Stimulated activated CD4-positive, alpha-beta T cell treated with anti-CD3 and anti-CD28 coated beads, Interleukin-4, amount 100 ng/mL, for 4 hours (primary cell): ENCODE data around the gene CHD2.
"Not testable (repeated sequence)": the region's sequence is repeated elsewhere in the genome, so short reads cannot be mapped to it uniquely, and the experiment has no call there.

ENCODE experiments used
- DNase-seq, 2 experiments: peaks; one replicate each; pipeline ENCODE4 v3.0.0-alpha.2; 2020

Gene CHD2

DNA sequence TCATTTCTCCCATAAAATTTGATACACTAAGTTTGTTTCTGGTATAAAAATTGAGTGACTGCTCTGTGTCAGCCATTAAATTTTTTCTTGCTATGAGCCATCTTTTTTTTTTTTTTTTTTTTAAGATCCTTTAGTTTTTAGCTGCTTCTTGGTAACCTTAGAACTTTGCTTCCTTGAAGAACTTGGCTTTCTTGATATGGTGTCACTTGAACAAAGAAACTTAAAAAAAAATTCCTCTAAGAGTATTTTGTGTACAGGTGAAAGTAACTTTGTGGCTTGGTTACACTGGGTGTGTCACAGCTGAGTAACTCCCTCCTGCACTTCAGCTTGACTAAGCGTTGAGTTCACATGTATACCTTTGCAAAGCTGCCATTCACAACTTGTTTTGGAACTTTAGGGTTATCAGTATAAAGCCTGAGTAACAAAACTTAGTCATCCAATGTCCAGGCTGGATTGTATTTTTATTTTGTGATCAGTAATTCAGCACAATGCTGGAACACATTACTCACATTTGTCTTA is 6.5 kb downstream of the CHD2 start:
- DNase-seq: peak in 1 of 2 experiments; percentile 72

DNA sequence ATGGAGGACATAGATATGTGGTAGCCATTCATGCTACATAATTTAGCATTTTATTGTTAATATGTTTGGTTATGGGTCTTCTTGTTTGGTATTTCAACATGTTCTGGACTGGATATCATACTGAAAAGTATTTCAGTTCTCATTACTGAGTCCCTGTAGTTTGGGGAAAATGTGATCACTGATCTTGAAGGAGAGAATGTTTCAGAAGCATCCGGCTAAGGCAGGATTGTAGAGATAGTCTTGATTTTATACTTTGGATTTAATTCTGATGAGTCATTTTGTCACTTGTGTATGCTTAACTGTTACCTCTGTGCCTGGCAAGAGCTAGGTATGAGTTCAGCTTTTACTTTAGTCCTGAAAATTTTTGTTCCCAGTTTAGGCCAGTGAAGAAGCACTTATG is 7.1 kb downstream of the CHD2 start:
- no peak for DNase-seq

DNA sequence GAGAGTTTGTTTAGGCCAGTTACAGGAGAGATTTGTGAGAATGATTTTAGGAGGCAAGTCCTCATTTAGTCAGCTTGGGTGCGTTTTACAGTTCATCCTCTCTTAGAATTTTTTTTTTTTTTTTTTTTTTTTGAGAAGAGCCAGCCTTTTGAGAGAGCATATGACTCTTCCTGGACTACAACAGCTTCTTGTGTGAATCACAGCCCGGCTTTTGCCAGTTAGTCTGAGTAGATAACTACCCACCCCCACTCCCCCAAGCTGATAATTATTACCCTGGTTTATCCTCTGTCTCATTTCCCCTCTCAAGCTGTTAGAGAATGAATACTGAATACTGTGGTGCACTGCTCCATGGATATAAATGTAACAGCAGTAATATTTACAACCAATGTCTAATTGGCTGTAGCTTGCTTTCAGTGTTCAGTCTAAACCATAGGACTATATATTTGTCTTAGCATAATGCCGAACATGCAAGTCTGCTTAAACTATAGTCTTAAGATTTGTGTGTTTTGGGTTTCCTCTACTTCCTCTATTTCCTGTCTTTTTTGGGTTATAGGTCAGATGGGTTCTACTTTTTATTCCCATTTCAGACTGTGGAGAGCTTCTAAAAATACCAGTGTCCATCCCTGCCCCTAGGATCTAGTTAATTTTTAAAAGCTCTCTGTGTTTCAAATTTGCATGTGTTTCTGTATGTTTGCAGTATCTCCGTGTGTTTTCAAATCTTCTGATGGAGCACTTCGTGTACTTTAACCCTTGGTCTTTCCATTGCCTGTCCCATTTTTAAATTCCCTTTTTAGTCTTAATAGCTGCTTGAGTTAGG is 8.0 kb downstream of the CHD2 start:
- peak in 1 of 2 experiments; percentile 58 for DNase-seq

DNA sequence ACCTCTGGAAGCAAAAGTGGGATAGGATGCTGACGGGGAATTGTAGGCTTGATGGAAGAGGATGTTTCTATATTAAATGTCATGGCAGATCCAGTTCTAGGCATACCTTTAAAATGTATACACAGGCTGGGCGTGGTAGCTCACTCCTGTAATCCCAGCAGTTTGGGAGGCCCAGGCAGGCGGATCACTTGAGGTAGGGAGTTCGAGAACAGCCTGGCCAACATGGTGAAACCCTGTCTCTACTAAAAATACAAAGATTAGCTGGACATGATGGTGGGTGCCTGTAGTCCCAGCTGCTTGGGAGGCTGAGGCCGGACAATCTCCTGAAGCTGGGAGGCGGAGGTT is 8.6 kb downstream of the CHD2 start:
- DNase-seq: no peak

DNA sequence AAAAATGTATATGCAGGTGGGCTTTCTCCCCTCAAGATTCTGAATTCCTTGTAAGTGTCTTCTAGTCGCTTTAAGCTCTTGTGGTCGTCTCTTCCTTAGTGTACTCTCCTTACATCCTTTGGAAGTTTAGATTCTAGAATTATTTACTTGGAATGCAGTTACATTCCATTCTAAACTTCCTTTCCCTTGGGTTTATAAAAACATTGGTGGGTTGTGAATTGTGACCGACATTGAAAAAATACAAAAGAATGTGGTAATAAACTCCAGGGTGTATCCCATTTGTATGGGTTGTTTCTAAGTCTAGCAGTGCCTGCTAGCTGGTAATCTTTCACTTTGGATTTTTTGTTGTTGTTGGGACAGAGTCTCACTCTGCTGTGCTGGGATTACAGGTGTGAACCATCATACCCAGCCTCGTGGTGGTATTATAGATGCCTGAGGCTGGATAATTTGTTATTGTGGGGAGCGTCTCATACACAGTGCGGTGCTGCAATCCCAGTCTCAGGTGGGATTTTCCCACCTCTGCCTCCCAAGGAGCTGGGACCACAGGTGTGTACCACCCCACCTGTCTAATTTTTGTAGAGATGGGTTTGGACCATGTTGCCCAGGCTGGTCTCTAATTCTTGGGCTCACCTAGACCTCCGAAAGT is 9.1 kb downstream of the CHD2 start:
- DNase-seq: no peak

DNA sequence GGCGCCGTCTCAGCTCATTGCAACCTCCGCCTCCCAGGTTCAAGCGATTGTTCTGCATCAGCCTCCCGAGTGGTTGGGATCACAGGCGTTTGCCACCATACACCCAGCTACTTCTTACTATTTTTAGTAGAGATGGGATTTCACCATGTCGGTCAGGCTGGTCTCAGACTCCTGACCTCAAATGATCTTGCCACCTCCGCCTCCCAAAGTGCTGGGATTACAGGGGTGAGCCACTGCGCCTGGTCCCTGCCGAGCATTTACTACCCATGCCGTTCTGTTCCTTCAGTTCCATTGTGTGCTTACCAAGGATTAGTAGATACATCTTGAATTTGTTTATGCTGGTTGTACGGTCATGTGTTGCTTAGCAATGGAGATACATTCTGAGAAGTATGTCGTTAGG is 10.3 kb downstream of the CHD2 start:
- DNase-seq: no peak

DNA sequence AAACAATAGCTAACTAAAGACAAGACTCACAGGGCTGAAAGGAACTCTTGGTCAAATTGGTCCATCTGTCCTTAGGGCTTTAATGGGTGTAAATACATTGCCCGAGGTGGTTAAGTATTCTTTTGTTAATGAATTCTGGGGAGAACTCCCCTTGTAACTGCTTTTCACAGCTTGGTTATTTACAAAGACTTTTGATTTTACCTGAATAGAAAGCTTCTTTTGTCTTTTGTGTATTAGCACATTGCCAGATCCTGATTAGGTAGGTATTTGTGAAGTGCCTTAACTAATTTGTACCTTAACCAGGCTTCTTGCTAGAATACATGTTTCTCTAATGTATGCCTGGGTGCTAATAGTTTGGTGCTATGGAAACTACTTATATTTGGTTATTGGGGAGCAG is 14.0 kb downstream of the CHD2 start:
- DNase-seq: no peak

DNA sequence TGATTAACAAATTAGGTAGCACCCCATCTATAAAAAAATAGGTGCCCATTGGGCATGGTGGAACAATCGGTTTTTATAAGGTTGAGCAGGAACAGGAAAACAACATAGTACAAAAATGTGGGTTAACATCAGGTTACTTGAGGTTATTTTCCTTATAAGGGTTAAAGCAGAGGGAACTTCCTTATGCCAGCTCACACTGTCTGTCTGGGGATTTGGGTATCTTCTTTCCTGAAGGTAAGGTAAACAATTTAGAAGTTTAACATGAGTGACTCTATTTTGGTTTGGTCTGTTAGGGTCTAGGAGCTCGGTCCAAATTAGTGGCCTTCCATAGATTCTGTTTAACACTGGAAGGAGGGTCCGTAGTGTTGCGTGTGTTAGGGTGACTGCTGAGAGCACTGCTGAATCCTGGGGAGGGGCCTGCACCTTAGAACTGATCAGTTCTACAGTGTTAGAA is 14.7 kb downstream of the CHD2 start:
- DNase-seq: no peak

DNA sequence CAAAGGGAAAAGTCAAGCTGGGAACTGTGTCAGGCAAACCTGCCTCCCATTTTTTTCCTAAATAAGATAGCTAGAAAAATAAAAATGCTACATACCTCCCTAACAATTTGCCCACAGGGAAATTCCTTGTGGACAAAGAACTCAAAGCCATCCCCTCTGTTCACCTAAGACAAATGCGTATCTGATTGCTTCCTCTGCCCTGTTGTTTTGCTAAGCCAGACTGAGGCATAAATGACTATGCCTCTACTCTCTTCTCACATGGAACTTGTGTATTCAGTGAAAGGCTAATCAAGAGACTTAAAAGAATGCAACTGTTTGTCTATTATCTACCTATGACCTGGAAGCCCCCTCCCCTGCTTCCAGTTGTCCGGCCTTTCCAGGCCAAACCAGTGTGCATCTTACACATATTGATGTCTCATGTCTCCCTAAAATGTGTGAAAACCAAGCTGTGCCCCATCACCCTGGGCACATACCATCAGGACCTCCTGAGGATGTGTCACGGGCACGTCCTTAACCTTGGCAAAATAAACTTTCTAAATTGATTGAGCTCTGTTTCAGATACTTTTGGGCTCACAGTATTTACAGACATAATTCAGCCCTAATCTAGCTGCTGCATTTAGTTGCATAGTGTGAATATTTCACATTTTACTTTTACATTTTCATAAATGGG is 15.8 kb downstream of the CHD2 start:
- no peak for DNase-seq

DNA sequence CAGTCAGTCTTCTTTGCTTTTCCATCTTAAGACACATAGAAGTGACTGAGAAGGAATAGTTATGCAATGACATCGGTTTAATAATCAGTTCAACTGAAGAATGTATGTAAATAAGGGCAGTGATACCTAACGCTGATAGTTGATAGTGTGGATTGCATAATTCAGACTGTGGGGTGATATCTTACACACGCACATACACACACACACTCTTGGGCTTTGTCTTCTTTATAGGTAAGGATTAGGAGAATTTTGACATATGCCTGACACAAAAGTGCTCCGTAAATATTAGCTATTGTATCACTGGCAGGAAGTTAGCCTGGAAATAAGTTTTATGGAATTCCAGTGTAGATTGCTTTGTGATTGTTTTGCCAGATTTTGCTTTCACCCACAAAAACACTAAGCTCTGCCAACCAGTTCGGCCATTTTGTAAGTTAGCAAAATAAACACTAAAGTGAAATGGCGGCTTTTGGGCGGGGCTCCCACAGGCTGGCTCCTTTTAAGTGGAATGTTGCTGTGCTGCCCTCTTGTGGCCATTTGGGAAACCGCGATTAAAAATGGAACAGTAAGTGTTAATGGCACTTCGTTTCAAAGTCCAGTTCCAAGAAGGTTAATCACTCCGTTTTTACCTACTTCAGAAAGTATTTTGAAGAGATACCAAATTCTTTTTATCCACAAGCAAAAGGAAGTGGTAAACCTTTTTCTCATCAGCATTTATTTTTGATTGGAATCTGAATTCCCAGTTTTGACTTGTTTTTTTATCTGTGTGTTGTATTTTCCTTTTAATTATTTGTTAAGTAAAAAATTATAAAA is 17.7 kb downstream of the CHD2 start:
- DNase-seq: peak; percentile 86 to 89

DNA sequence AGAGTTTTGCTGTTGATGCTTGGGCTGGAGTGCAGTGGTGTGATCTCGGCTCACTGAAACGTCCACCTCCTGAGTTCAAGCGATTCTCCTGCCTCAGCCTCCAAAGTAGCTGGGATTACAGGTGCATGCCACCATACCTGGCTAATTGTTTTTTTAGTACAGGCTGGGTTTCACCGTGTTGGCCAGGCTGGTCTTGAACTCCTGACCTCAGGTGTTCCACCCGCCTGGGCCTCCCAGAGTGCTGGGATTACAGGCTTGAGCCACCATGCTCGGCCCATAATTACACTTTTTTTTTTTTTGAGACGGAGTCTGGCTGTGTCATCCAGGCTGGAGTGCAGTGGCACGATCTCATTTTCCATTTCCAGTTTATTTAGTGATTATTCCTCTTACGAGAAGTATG is 18.8 kb downstream of the CHD2 start:
- DNase-seq: not testable (repeated sequence)

DNA sequence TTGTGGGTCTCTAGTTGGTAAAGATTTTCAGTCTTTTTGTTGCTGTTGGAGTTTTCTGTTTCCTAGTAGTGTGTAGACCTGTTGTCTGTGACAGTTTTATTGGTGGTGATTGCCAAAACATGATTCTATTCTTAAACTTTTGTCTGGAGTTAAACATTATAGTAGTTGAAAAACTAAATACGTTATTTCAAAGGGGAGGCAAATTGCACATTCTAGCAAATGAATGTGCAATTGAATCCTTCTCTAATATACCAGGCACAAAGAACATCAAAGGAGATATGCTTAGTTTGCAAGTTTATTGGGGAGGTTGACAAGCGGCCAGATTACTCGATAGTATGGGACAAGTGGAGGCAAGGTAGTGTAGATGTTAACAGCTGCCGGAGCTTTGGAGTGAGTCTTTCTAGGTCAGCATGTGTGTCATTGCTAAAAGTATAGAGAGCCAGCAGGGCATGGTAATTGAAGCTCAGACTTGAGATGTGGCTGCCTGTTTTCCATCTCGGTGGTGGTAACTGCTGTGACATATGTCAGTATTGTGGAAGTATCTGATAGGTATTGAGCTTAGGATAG is 20.6 kb downstream of the CHD2 start:
- DNase-seq: no peak

DNA sequence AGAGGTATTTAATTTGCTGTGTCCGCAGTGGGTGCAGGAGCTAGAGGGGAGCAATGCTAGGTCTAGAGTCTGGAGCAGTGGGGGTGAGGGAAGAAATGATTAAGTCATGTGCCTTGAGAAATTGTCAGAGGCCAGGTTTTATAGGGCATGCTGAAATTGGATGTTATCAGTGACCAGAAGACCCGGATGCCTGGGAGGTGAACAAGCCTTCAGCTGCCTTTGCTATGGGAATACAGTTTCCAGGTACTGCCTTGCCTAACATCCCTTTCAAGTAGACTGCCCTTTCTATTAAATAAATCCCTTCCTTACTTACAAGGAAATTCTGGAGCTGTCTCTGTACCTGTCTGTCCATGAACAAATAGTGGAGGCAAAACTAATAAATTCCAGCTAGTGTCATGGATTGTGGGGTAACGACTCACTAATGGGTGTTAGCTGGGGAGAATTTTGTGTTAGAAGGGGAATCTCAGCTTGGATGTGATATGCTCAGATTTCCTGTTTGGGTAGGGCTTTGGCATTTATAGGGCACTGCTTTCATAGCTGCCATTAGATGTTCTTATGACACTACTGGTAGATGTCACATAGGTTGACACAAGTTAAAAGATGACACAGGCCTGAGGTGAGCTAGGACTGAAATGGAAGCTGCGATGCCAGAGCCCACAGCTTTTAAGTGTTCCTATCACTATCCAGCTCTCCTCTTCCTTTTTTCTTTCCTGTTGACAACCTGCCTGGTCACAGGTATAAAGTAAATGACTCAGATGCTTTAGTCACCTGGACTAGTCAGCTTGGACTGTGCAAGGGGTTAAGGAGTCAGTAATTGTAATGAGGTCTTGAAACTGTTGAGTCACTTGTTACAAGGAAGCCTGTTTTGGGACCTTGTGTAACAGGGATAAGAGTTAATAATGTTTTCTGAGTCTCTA is 21.3 kb downstream of the CHD2 start:
- no peak for DNase-seq

DNA sequence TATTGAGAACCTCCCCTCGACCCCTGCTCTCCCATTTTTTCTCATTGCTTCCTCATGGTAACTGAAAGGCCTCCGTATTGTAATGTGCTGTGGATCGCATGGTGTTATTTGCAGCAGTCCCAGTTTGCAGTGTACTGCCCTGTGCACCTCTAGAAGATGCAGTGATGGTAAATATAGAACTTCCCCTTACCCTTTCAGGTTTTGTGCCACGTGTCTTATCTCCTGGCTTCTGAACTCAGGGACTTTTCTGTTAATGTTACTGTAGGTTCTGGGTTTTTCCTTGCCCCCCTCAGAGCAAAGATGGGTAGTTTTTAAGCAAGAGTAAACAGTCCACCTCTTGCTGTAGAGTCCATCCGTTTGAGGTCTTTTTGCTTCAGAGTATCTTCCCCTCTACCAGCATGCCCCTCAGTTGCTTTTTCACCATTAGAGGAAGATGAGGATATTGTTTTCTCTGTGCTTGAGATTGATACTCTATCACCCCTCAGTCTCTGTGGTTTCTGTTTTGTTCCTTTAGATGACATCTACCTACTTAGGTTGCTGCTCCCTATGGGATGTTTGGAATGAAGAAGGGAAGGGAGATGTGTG is 22.4 kb downstream of the CHD2 start:
- DNase-seq: no peak

DNA sequence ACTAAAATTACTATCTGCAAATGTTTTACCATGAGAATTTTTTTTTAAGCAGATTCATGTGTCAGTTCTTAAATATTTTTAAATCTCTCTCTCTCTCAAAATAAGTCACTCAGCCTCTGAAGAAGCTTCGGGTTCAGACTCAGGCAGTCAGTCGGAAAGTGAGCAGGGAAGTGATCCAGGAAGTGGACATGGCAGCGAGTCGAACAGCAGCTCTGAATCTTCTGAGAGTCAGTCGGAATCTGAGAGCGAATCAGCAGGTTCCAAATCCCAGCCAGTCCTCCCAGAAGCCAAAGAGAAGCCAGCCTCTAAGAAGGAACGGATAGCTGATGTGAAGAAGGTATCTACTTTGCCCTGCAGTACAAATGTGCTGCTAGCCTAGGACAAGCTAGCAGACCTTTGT is 24.1 kb downstream of the CHD2 start:
- DNase-seq: no peak

DNA sequence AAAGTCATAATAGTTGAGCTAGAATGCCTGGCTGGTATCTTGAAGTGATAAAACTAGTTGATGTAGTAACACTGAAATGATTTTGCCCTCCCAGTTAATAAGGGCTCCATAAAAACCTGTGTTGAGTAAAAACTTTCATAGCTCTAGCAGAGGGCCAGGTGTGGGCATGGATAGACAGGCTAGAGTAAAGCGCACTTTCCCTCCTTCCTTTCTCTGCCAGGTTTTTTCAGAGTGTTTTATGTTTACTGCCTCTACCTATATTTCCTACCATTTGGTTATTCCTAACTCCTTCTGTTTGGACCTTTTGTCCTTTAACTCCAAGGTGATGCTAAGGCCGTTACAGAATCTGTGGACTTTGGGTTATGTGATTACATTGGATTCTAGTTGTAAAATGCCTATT is 25.3 kb downstream of the CHD2 start:
- no peak for DNase-seq

DNA sequence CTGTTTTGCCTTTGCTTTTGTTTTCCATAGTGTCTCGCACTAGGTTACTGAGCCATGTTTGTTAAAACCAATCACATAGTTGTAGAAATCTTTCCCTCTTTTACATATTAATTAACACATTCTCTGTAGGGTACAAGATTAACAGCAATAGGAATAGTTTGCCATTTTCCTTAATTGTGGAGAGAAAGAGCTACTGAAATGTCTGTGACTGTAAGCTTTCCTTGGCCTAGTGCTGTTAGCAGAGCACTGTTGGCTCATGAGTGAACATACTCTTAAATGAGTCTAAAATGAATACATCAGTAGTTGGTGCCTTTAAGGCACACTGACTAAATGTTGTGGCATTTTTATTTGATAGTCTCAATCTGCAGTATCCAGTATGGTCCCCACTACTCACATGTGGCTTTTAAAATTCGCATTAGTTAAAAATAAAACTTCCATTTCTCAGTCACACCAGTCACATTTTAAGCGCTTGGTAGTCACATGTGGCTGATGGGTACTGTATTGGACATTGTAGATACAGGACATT is 28.2 kb downstream of the CHD2 start:
- no peak for DNase-seq

DNA sequence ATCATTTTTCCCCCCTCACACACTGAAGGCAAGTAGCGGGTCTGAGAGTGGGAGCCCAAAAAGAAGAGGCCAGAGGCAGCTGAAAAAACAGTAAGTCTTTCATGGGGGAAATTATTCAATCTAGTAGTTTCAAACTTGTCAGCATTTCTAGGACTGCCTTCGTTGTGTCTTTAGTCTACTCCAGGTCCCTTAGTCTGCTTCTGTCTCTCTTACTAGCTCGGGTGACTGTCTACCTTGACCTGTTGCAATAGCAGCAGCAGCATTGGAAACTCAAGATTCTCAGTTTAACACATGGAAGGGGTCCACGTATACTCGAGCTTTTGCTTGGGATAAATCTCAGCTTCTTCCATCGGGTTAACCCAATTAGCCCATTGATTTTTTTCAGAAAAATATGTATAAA is 28.9 kb downstream of the CHD2 start:
- no peak for DNase-seq

DNA sequence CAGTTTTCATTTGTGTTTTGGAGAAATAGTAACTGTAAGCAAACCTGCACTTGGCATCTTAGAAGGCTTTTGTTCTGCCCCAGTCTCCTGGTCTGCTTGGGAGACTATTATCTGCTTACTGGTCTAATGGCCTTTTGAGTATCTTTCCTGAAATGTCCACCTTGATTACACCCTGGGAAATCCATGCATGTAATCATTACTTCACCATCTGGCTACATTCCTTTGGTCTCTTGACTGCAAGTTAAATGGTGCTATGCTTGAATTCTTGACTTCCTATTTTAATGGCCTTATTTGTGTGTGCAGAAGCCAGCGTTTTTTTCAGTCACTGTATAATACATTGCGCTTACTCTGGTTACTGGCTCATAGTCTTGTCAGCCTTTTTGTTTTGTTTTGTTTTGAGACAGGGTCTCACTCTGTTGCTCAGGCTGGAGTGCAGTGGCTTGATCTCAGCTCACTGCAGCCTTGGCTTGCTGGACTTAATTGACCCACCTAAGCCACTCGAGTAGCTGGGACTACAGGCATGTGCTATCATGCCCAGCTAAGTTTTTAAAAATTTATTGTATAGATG is 30.0 kb downstream of the CHD2 start:
- DNase-seq: no peak

DNA sequence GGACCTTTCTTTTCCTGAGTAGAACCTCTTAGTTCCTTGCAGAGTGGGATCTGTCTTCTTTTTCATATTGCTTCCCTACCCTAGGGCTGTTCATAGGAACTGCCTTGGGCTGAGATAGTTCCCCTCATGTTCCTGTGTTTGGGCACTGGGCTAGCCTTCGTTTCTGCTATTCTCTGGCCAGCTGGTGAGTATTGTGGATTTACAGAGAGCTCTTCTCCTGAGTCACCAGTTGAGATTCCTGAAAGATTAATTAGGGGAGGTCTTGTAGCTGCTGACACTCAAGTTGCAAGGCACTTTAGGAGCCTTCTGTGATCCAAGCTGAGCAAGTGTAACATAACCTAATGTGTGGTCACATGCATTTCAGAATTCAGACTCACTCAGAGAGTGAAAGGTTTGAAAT is 30.7 kb downstream of the CHD2 start:
- DNase-seq: no peak
